GM19452 (cell line): ENCODE results near the gene ARTN.

ENCODE experiments used
- ATAC-seq: cut with Tn5 transposase; IDR thresholded peaks from one replicate; pipeline ENCODE4 v1.9.1; 2021; ENCODE audit not compliant: unreplicated experiment

ARTN gene

DNA sequence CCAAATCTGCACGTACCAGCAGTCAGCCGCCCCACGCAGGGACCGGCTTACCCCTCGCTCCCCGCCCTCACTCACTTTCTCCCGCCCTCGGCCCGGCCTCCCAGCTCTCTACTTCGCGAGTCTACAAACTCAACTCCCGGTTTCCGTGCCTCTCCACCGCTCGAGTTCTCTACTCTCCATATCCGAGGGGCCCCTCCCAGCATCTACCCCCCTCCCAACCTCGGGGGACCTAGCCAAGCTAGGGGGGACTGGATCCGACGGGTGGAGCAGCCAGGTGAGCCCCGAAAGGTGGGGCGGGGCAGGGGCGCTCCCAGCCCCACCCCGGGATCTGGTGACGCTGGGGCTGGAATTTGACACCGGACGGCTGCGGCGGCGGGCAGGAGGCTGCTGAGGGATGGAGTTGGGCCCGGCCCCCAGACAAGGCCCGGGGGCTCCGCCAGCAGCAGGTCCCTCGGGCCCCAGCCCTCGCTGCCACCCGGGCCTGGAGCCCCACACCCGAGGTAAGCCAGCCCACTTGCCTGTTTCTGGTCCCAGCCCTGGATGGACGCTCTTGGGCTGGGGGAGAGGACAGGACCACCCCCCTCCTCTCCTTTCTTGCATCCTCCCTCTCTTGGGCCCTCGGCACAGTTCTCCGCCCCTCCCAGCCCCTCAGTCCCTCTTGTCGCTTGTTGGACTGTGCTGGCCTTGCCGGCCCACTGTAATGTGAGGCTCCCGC, at the start of gene ARTN:
TSS of gene ARTN (plus strand) at position 416 of the 715 bp plus-strand sequence. CDS start 1,856 bp downstream, outside the sequence.
- no peak for ATAC-seq

DNA sequence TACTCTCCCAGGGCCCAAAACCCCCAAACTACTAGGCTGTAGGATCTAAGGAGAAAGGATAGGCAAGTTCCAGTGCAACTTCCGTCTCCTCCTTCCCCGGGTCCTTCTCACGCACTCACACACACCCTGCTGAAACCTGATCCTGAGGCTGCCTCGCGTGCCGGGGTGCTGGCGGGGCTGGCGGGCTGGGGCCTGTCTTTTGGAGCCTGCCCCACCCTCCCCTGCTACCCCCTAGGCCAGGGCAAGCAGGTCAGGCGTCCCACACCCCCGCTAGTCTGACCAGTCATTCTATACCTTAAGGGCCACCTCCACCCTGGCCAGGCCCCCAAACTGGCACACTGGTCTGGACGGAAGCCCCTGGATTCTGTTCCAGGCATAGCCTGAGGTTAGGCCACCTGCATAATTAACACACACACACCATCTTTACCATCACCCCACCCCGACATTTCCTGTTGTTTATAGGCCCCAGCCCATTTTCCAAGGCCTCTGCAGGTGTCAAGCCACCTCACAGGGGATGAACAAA, 48.3 kb upstream of the ARTN start:
- no peak for ATAC-seq

- no peak for ATAC-seq
Observed at GRCh38 chr1:43887748-43888147, 45.9 kb upstream of the ARTN start.

GRCh38 chr1:43890815-43891214, 42.8 kb upstream of the ARTN start:
- no peak for ATAC-seq

GRCh38 chr1:43893006-43893405, 40.6 kb upstream of the ARTN start:
- ATAC-seq, result no peak

DNA sequence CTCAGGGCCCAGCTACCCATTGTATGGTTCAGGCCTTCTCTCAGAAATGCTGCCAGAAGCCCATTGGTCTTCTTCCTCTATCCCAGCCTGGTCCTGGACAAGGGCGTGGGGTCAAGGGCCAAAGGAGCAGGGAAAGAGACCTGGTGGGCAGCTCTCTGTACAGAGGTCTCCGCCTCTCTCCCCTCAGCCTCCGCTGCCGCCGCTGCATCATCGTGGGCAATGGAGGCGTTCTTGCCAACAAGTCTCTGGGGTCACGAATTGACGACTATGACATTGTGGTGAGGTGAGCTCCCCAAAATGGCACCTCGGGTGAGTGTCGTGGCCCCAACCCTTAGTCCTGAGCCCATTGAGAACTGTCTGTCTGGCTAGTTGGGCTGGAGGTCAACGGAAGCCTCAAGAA, 34.6 kb upstream of the ARTN start:
- ATAC-seq, result no peak

GRCh38 chr1:43900386-43900785, 33.2 kb upstream of the ARTN start:
- ATAC-seq, result no peak

GRCh38 chr1:43901196-43901961, 32.2 kb upstream of the ARTN start:
- ATAC-seq, result no peak

- no peak for ATAC-seq
Observed at GRCh38 chr1:43902058-43902831, 31.4 kb upstream of the ARTN start.

GRCh38 chr1:43904660-43905551, 28.7 kb upstream of the ARTN start:
- ATAC-seq, result no peak

- ATAC-seq, result no peak
Observed at GRCh38 chr1:43908226-43908625, 25.4 kb upstream of the ARTN start.

- ATAC-seq, result no peak
Observed at GRCh38 chr1:43908858-43909257, 24.7 kb upstream of the ARTN start.

GRCh38 chr1:43910343-43910742, 23.3 kb upstream of the ARTN start:
- no peak for ATAC-seq

- ATAC-seq, result no peak
Observed at GRCh38 chr1:43912607-43913006, 21.0 kb upstream of the ARTN start.

DNA sequence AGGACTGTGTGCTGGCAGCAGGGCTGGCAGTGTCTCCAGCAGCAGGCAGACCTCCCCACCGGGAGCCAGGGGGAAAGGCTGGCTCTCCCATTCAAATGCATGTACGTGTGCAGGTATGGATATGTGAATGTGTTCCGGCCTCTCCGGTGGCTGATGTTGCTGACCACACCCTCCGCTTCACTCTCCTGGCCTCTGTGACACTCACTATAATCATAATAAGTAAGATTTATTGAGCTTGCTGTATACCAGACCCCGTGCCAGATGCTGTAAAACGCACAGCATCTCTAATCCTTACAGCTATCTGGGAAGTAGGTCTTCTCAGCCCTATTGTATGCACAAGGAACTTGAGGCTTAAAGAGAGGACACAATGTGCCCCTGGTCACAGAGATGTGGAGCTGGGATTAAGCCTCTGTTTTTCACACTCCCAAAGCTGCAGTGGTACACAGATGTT, 20.5 kb upstream of the ARTN start:
- no peak for ATAC-seq

GRCh38 chr1:43913666-43914360, 19.8 kb upstream of the ARTN start:
- ATAC-seq, result no peak

- ATAC-seq, result no peak
Observed at GRCh38 chr1:43914576-43915525, 18.8 kb upstream of the ARTN start.

DNA sequence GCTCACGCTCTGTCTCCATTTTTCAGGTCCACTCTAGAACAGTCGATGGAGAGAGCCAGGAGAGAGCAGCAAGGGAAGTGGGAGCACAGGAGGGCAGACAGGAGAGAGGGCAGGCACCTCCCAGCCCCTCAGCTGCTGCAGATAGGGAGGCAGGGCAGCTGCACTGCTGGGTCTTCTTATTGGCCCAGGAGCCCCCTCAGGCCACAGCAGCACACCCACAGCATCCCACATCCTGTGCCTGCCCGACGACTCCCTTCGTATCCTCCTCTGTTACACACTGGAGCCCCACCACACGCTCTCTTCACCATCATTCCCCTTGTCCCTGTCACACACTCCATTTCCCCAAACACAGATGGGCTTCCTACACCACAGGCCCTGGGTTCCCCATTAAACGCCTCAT, 13.7 kb upstream of the ARTN start:
- no peak for ATAC-seq

- no peak for ATAC-seq
Observed at GRCh38 chr1:43921022-43921421, 12.6 kb upstream of the ARTN start.
